Transverse colon (tissue), 4 donors: ENCODE measurements around the gene STEAP3.

Experiments
- EP300 ChIP-seq: sonication (generic); formaldehyde crosslinking; IDR thresholded peaks from one replicate; pipeline ENCODE4 v1.6.1; 2017; ENCODE audit warnings: antibody characterized with exemption, low read depth
- POLR2A ChIP-seq: fragments of 450-650 bp; IDR thresholded peaks from one replicate; pipeline ENCODE4 v1.6.1; 2016; ENCODE audit warnings: antibody characterized with exemption, mild to moderate bottlenecking, moderate library complexity
- POLR2AphosphoS5 ChIP-seq, 3 donors: sonication (generic); formaldehyde crosslinking; IDR thresholded peaks; one replicate each; pipeline ENCODE4 v1.6.1; 2016; ENCODE audit warnings: antibody characterized with exemption in 3 of 3
- TF ChIP-seq, protein P1 (sequence below), 5 experiments: fragments of 200-600 bp in 3 of 5; fragments of 450-650 bp in 2 of 5; sonication (generic) in 3 of 5; IDR thresholded peaks; 1 replicate in 2 of 5; 2 replicates in 3 of 5; pipeline ENCODE4 v1.5.1; 2016 to 2017; ENCODE audit warnings: antibody characterized with exemption in 5 of 5, inconsistent platforms in 3 of 5, mild to moderate bottlenecking in 2 of 5, moderate library complexity in 1 of 5

GRCh38 chr2:119175517-119175916, 48.1 kb upstream of the STEAP3 start:
- TF ChIP-seq POLR2A: no peak
- TF ChIP-seq, protein P1, sequence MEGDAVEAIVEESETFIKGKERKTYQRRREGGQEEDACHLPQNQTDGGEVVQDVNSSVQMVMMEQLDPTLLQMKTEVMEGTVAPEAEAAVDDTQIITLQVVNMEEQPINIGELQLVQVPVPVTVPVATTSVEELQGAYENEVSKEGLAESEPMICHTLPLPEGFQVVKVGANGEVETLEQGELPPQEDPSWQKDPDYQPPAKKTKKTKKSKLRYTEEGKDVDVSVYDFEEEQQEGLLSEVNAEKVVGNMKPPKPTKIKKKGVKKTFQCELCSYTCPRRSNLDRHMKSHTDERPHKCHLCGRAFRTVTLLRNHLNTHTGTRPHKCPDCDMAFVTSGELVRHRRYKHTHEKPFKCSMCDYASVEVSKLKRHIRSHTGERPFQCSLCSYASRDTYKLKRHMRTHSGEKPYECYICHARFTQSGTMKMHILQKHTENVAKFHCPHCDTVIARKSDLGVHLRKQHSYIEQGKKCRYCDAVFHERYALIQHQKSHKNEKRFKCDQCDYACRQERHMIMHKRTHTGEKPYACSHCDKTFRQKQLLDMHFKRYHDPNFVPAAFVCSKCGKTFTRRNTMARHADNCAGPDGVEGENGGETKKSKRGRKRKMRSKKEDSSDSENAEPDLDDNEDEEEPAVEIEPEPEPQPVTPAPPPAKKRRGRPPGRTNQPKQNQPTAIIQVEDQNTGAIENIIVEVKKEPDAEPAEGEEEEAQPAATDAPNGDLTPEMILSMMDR (IDR thresholded peaks at IDR 0.05): no peak
- TF ChIP-seq POLR2AphosphoS5 (IDR thresholded peaks at IDR 0.05): no peak
- TF ChIP-seq EP300: no peak
